Activated CD4-positive, CD25-positive, alpha-beta regulatory T cell treated with anti-CD3 and anti-CD28 coated beads, Interleukin-2, amount 50 U/mL, for 16 hours (primary cell): Measurements from ENCODE around the gene KRTAP10-5.
"Not testable (repeated sequence)": the region's sequence is repeated elsewhere in the genome, so short reads cannot be mapped to it uniquely, and the experiment has no call there.

Source experiments
- DNase-seq: peaks from one replicate; pipeline ENCODE4 v3.0.0-alpha.2; 2020; ENCODE audit warnings: low read depth, low spot score

The KRTAP10-5 gene

GRCh38 chr21:44590897-44591800 lies 10.7 kb upstream of the KRTAP10-5 start:
- DNase-seq, result not testable (repeated sequence)

- DNase-seq, result no peak
Measured at GRCh38 chr21:44590311-44590721, 9.9 kb upstream of the KRTAP10-5 start.

- no peak for DNase-seq
Measured at GRCh38 chr21:44589586-44590305, 9.3 kb upstream of the KRTAP10-5 start.

- no peak for DNase-seq
Measured at GRCh38 chr21:44589094-44589493, 8.7 kb upstream of the KRTAP10-5 start.

GRCh38 chr21:44585892-44586291 lies 5.5 kb upstream of the KRTAP10-5 start:
- DNase-seq, result no peak

- DNase-seq, result no peak
Measured at GRCh38 chr21:44583800-44584147, 3.4 kb upstream of the KRTAP10-5 start.

GRCh38 chr21:44583089-44583799 lies 2.8 kb upstream of the KRTAP10-5 start:
- no peak for DNase-seq

GRCh38 chr21:44582055-44582454 lies 1.7 kb upstream of the KRTAP10-5 start:
- DNase-seq, result no peak

- no peak for DNase-seq
Measured at GRCh38 chr21:44581158-44581557, 754 bp upstream of the KRTAP10-5 start.

GRCh38 chr21:44579833-44580144 lies 615 bp downstream of the KRTAP10-5 start:
- DNase-seq, result no peak

- no peak for DNase-seq
Measured at GRCh38 chr21:44579056-44579832, 1.2 kb downstream of the KRTAP10-5 start.

- DNase-seq, result no peak
Measured at GRCh38 chr21:44578371-44579055, 1.9 kb downstream of the KRTAP10-5 start.

GRCh38 chr21:44576025-44576420 lies 4.4 kb downstream of the KRTAP10-5 start:
- DNase-seq, result no peak

GRCh38 chr21:44575307-44576024 lies 4.9 kb downstream of the KRTAP10-5 start:
- DNase-seq, result no peak

GRCh38 chr21:44574457-44575306 lies 5.7 kb downstream of the KRTAP10-5 start:
- no peak for DNase-seq

GRCh38 chr21:44573630-44574456 lies 6.6 kb downstream of the KRTAP10-5 start, which contains the start of gene KRTAP10-4:
TSS of gene KRTAP10-4 (plus strand) at chr21:44573729. CDS start at chr21:44573759, 30 bp downstream.
- DNase-seq, result not testable (repeated sequence)

- no peak for DNase-seq
Measured at GRCh38 chr21:44572959-44573583, 7.3 kb downstream of the KRTAP10-5 start.
